ENCODE data around the gene PTPRN2. TPM values are rescaled to one million over a fixed set of nuclear protein-coding genes. Genes with fewer than 3 reads are reported as not detected.

PTPRN2 gene
- total and polyA plus RNA-seq, 9 of the 15 experiments (the other 6 are each of a cell fraction or from before 2014, with no cell fraction given) = not detected

DNA sequence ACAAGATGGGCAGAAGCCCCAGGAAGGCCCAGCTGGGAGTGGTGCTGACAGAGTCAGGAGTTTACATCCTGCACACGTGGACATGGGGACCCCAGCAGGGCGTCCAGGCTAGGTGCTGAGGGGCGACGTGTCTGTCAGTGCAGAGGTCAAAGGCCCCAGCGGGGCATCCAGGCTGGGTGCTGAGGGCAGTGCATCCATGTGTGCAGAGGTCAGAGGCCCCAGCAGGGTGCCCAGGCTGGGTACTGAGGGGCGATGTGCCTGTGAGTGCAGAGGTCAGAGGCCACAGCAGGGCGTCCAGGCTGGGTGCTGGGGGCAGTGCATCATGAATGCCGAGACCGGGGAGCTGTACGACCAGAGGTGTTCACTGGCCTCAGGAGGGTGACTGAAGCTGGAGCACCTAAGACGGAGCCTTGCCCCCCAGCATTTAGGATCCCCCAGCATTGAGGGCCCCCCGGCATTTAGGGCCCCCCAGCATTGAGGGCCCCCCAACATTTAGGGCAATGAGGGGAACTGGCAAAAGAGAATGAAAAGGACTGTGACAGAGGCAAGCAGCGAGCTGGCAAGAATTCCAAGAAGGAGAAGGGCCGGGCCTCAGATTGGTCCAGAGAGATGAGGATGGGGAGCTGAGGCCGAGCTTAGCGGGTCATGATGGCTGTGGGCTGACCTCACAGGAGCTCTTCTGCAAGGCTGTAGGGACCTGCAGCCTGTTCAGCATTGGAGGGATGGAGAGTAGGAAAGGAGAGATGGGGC, 474.9 kb downstream of the PTPRN2 start:
- 2% methylated on average over 16 of the region's 16 CpGs for WGBS (ENCODE audit: insufficient coverage, low coverage, missing lambda C conversion rate)
- ATAC-seq (no peak), DNase-seq (ENCODE audit: extremely low read depth in 1 of 4, low spot score in 3 of 4) (no peak), FAIRE-seq (no peak)
- BruUV-seq (replicated peaks) = no TSS peak
- Histone ChIP-seq H3K9ac (ENCODE audit: insufficient read depth in 1 of 2, low read depth in 2 of 2, low read length in 2 of 2) (no peak overlapping the region; a peak in 1 of 4 replicates), H4K20me1 (replicated peaks; ENCODE audit: control insufficient read depth, insufficient read depth, low read length) (no peaks in the 10 kb centered on the region), H3K27ac (ENCODE audit: extremely low read depth, low read depth, low read length) (no peak overlapping the region), H3K36me3 (ENCODE audit: control insufficient read depth, insufficient read depth, low read length) (no peaks in the 10 kb centered on the region), H3K9me3 (replicated peaks; ENCODE audit: control insufficient read depth, insufficient read depth, low read depth, low read length) (peaks cover 6% of the 10 kb centered on the region; the same call in 1 of the 2 replicates), H3K4me2 (ENCODE audit: insufficient read depth, low read length) (no peak overlapping the region), H3K79me2 (ENCODE audit: control insufficient read depth, insufficient read depth, low read length) (no peaks in the 10 kb centered on the region), H3K4me1 (replicated peaks in 1 of 2; ENCODE audit: control insufficient read depth in 2 of 2, insufficient read depth in 2 of 2, low read length in 2 of 2) (no peaks in the 10 kb centered on the region), H3K9me1 (ENCODE audit: control insufficient read depth, insufficient read depth, low read length) (no peaks in the 10 kb centered on the region), H3K4me3 (no peak overlapping the region), H2AFZ (ENCODE audit: low read depth, low read length) (no peak overlapping the region), H3K27me3 (ENCODE audit: control insufficient read depth in 2 of 2, insufficient read depth in 2 of 2, low read length in 2 of 2) (no peaks in the 10 kb centered on the region; a peak in 1 of 5 replicates)
- in situ Hi-C loops (cut with MboI) = no loop called here
- TF ChIP-seq MAZ (CRISPR knock-in tag; conservative IDR thresholded peaks at IDR 0.05 in 1 of 2, IDR thresholded peaks at IDR 0.05 in 1 of 2) (no peak), TFAM (CRISPR knock-in tag; conservative IDR thresholded peaks at IDR 0.05) (no peak), ESRRA (IDR thresholded peaks at IDR 0.05; ENCODE audit: borderline replicate concordance, low read depth) (no peak), MEF2D (tag; conservative IDR thresholded peaks at IDR 0.05; ENCODE audit: low read depth) (no peak)
- TF ChIP-seq, protein P1, sequence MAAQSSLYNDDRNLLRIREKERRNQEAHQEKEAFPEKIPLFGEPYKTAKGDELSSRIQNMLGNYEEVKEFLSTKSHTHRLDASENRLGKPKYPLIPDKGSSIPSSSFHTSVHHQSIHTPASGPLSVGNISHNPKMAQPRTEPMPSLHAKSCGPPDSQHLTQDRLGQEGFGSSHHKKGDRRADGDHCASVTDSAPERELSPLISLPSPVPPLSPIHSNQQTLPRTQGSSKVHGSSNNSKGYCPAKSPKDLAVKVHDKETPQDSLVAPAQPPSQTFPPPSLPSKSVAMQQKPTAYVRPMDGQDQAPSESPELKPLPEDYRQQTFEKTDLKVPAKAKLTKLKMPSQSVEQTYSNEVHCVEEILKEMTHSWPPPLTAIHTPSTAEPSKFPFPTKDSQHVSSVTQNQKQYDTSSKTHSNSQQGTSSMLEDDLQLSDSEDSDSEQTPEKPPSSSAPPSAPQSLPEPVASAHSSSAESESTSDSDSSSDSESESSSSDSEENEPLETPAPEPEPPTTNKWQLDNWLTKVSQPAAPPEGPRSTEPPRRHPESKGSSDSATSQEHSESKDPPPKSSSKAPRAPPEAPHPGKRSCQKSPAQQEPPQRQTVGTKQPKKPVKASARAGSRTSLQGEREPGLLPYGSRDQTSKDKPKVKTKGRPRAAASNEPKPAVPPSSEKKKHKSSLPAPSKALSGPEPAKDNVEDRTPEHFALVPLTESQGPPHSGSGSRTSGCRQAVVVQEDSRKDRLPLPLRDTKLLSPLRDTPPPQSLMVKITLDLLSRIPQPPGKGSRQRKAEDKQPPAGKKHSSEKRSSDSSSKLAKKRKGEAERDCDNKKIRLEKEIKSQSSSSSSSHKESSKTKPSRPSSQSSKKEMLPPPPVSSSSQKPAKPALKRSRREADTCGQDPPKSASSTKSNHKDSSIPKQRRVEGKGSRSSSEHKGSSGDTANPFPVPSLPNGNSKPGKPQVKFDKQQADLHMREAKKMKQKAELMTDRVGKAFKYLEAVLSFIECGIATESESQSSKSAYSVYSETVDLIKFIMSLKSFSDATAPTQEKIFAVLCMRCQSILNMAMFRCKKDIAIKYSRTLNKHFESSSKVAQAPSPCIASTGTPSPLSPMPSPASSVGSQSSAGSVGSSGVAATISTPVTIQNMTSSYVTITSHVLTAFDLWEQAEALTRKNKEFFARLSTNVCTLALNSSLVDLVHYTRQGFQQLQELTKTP (IDR thresholded peaks at IDR 0.05; ENCODE audit: low read depth in 1 of 2, partially characterized antibody in 2 of 2) = no peak
- TF ChIP-seq, protein P2, sequence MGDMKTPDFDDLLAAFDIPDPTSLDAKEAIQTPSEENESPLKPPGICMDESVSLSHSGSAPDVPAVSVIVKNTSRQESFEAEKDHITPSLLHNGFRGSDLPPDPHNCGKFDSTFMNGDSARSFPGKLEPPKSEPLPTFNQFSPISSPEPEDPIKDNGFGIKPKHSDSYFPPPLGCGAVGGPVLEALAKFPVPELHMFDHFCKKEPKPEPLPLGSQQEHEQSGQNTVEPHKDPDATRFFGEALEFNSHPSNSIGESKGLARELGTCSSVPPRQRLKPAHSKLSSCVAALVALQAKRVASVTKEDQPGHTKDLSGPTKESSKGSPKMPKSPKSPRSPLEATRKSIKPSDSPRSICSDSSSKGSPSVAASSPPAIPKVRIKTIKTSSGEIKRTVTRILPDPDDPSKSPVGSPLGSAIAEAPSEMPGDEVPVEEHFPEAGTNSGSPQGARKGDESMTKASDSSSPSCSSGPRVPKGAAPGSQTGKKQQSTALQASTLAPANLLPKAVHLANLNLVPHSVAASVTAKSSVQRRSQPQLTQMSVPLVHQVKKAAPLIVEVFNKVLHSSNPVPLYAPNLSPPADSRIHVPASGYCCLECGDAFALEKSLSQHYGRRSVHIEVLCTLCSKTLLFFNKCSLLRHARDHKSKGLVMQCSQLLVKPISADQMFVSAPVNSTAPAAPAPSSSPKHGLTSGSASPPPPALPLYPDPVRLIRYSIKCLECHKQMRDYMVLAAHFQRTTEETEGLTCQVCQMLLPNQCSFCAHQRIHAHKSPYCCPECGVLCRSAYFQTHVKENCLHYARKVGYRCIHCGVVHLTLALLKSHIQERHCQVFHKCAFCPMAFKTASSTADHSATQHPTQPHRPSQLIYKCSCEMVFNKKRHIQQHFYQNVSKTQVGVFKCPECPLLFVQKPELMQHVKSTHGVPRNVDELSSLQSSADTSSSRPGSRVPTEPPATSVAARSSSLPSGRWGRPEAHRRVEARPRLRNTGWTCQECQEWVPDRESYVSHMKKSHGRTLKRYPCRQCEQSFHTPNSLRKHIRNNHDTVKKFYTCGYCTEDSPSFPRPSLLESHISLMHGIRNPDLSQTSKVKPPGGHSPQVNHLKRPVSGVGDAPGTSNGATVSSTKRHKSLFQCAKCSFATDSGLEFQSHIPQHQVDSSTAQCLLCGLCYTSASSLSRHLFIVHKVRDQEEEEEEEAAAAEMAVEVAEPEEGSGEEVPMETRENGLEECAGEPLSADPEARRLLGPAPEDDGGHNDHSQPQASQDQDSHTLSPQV (IDR thresholded peaks at IDR 0.05) = no peak
- intact Hi-C loops (cut with micrococcal nuclease) = no loop called here
- POLR2A ChIA-PET = no interaction called here
- CTCF ChIA-PET (ENCODE audit: low intra/inter-chr PET ratio) = no interaction called here
